Astrocyte (in vitro differentiated cells and primary cell): ENCODE measurements around the gene CTRB1. TPM values are rescaled to one million over a fixed set of nuclear protein-coding genes. Genes with fewer than 3 reads are reported as not detected.

ENCODE experiments used
- DNase-seq: peaks from one replicate; pipeline ENCODE4 v3.0.0-alpha.2; 2010; ENCODE audit warnings: low read depth
- FAIRE-seq: peaks from 2 replicates; lab custom pipeline; 2011; peaks lifted over from hg19 to GRCh38; lab: Jason Lieb, UNC
- H2AFZ ChIP-seq: 2 replicates; pipeline ENCODE4 v1.6.0; 2012; ENCODE audit warnings: low read depth, low read length, inconsistent platforms
- H3K27ac ChIP-seq: 2 replicates; pipeline ENCODE4 v1.5.1; 2011; ENCODE audit warnings: low read depth, low read length, inconsistent platforms
- H3K27me3 ChIP-seq: 2 replicates; pipeline ENCODE4 v1.6.0; 2011; ENCODE audit warnings: low read length, inconsistent platforms; ENCODE audit not compliant: insufficient read depth
- H3K36me3 ChIP-seq: 2 replicates; pipeline ENCODE4 v1.5.1; 2011; ENCODE audit warnings: low read length, inconsistent platforms; ENCODE audit not compliant: insufficient read depth
- H3K4me1 ChIP-seq: 2 replicates; pipeline ENCODE4 v1.5.1; 2011; ENCODE audit warnings: low read length, inconsistent platforms; ENCODE audit not compliant: insufficient read depth
- H3K4me2 ChIP-seq: 2 replicates; pipeline ENCODE4 v1.6.0; 2012; ENCODE audit warnings: low read length, inconsistent platforms
- H3K4me3 ChIP-seq: 2 replicates; pipeline ENCODE4 v1.5.1; 2011; ENCODE audit warnings: low read depth, mild to moderate bottlenecking, low read length, inconsistent platforms; ENCODE audit not compliant: insufficient read depth
- H3K79me2 ChIP-seq: 2 replicates; pipeline ENCODE4 v1.6.0; 2012; ENCODE audit warnings: mild to moderate bottlenecking, low read length, inconsistent platforms; ENCODE audit not compliant: insufficient read depth
- H3K9ac ChIP-seq: 2 replicates; pipeline ENCODE4 v1.6.0; 2012; ENCODE audit warnings: mild to moderate bottlenecking, low read length, inconsistent platforms
- H3K9me3 ChIP-seq: 2 replicates; pipeline ENCODE4 v1.5.1; 2012; ENCODE audit warnings: low read depth, mild to moderate bottlenecking, low read length, inconsistent platforms; ENCODE audit not compliant: insufficient read depth
- H4K20me1 ChIP-seq: 2 replicates; pipeline ENCODE4 v1.6.0; 2012; ENCODE audit warnings: low read length, inconsistent platforms; ENCODE audit not compliant: insufficient read depth
- H3K27ac Mint-ChIP-seq: one replicate; pipeline ENCODE4 v1.8.0; 2021; ENCODE audit warnings: mild to moderate bottlenecking, mixed read lengths; ENCODE audit not compliant: unreplicated experiment
- H3K27me3 Mint-ChIP-seq: one replicate; pipeline ENCODE4 v1.8.0; 2021; ENCODE audit warnings: low read depth, mixed read lengths; ENCODE audit not compliant: unreplicated experiment
- H3K36me3 Mint-ChIP-seq: one replicate; pipeline ENCODE4 v1.8.0; 2021; ENCODE audit warnings: low read depth, mixed read lengths; ENCODE audit not compliant: unreplicated experiment
- H3K4me1 Mint-ChIP-seq: one replicate; pipeline ENCODE4 v1.8.0; 2021; ENCODE audit warnings: low read depth, mixed read lengths; ENCODE audit not compliant: unreplicated experiment
- H3K4me3 Mint-ChIP-seq: one replicate; pipeline ENCODE4 v1.8.0; 2021; ENCODE audit warnings: mild to moderate bottlenecking, moderate library complexity, mixed read lengths; ENCODE audit not compliant: unreplicated experiment
- H3K9me3 Mint-ChIP-seq: one replicate; pipeline ENCODE4 v1.8.0; 2021; ENCODE audit warnings: mild to moderate bottlenecking, mixed read lengths; ENCODE audit not compliant: unreplicated experiment
- CTCF ChIP-seq: IDR thresholded peaks from 2 replicates; pipeline ENCODE4 v1.5.1; 2011; ENCODE audit warnings: low read depth, mild to moderate bottlenecking, inconsistent platforms, low read length, moderate library complexity; ENCODE audit not compliant: insufficient read depth
- EZH2 ChIP-seq: IDR thresholded peaks from 2 replicates; pipeline ENCODE4 v1.6.1; 2012; ENCODE audit warnings: mild to moderate bottlenecking, low read length, inconsistent platforms; ENCODE audit not compliant: insufficient read depth
- total RNA-seq: library from RNA; stranded (reverse); gene quantifications from 2 replicates; pipeline ENCODE4 v1.2.1, GENCODE V29; 2021

The CTRB1 gene
- total RNA-seq, 1 donor from 2014 or later, result not detected

- no peak for TF ChIP-seq CTCF
- no peak for TF ChIP-seq EZH2
- no peak overlapping the region for H3K4me3 ChIP-seq
- no peaks in the 10 kb centered on the region for H3K9me3 Mint-ChIP-seq
- H3K36me3 Mint-ChIP-seq, result no peaks in the 10 kb centered on the region
- H4K20me1 ChIP-seq, result no peaks in the 10 kb centered on the region
- H3K9ac ChIP-seq, result no peak overlapping the region
- no peaks in the 10 kb centered on the region for H3K36me3 ChIP-seq
- peak overlapping the region; percentile 50 for H3K4me3 Mint-ChIP-seq
- H3K27ac ChIP-seq, result no peak overlapping the region
- no peaks in the 10 kb centered on the region for H3K9me3 ChIP-seq
- no peaks in the 10 kb centered on the region for H3K27me3 ChIP-seq
- no peak overlapping the region for H3K27ac Mint-ChIP-seq
- H3K4me1 ChIP-seq, result peaks cover 13% of the 10 kb centered on the region
- H3K27me3 Mint-ChIP-seq, result no peaks in the 10 kb centered on the region
- FAIRE-seq (no peak), DNase-seq (peak; percentile 55)
- H3K4me1 Mint-ChIP-seq, result peaks cover 5% of the 10 kb centered on the region
- no peaks in the 10 kb centered on the region for H3K79me2 ChIP-seq
- H3K4me2 ChIP-seq, result peak overlapping the region; percentile 2
- no peak overlapping the region for H2AFZ ChIP-seq
Measured at GRCh38 chr16:75273054-75273925, 54.5 kb downstream of the CTRB1 start.

Other genes starting within 250 kb of the CTRB1 start
- 54.7 and 63.8 TPM in 2 replicates for gene WDR59, start 233.9 kb upstream of the CTRB1 start, total RNA-seq
- 19.4 and 21.9 TPM in 2 replicates for gene ZNRF1, start 220.0 kb upstream of the CTRB1 start, total RNA-seq
- not detected in 2 replicates for gene LDHD, start 102.2 kb upstream of the CTRB1 start, total RNA-seq
- 8.2 and 9.3 TPM in 2 replicates for gene ZFP1, start 70.5 kb upstream of the CTRB1 start, total RNA-seq
- 0.43 TPM in 1 of 2 replicates, not detected in the other for gene CTRB2, start 11.8 kb upstream of the CTRB1 start, total RNA-seq
- 241 and 296 TPM in 2 replicates for gene BCAR1, start 32.6 kb downstream of the CTRB1 start, total RNA-seq
- gene CFDP1, start 214.5 kb downstream of the CTRB1 start, total RNA-seq, result 36.9 and 38.7 TPM in 2 replicates
- 15.2 and 16.4 TPM in 2 replicates for gene TMEM170A, start 245.7 kb downstream of the CTRB1 start, total RNA-seq